Measurements from ENCODE around the gene PDLIM3. TPM values are rescaled to one million over a fixed set of nuclear protein-coding genes. Genes with fewer than 3 reads are reported as not detected.

The PDLIM3 gene
- total RNA-seq, 3 donors from 2014 or later (not counting 1 experiment from before 2014, with no cell fraction given), result not detected

DNA sequence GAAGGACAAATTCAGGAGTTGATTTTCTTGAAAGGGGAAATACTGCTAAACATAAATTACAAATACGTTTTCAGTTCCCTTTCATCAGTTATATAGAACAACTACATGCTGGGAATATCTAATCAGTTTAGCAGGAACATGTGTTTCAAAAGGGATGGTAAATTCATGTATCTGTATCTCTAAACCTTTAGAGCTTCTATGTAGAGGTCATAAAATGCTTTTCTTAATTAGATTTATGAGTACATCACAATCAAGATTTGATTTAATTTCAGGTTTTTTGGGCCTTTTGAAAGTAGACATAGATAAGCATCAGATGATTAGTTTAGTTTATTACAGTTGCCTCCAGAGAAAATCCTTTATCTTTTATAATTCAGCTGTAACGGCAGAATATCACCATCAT is 12.9 kb downstream of the PDLIM3 start:
- peaks cover 6% of the 10 kb centered on the region for H3K36me3 Mint-ChIP-seq
- DNase-seq (no peak), ATAC-seq (no peak)
- H3K27me3 Mint-ChIP-seq (ENCODE audit: low read depth in 2 of 2), result peaks cover 7 to 10% of the 10 kb centered on the region in 2 donors
- H3K4me1 ChIP-seq (ENCODE audit: control insufficient read depth, insufficient read depth, low read length), result no peaks in the 10 kb centered on the region
- TF ChIP-seq, protein P1, sequence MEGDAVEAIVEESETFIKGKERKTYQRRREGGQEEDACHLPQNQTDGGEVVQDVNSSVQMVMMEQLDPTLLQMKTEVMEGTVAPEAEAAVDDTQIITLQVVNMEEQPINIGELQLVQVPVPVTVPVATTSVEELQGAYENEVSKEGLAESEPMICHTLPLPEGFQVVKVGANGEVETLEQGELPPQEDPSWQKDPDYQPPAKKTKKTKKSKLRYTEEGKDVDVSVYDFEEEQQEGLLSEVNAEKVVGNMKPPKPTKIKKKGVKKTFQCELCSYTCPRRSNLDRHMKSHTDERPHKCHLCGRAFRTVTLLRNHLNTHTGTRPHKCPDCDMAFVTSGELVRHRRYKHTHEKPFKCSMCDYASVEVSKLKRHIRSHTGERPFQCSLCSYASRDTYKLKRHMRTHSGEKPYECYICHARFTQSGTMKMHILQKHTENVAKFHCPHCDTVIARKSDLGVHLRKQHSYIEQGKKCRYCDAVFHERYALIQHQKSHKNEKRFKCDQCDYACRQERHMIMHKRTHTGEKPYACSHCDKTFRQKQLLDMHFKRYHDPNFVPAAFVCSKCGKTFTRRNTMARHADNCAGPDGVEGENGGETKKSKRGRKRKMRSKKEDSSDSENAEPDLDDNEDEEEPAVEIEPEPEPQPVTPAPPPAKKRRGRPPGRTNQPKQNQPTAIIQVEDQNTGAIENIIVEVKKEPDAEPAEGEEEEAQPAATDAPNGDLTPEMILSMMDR (IDR thresholded peaks at IDR 0.05), result no peak
- peaks cover 5% of the 10 kb centered on the region for H3K9me3 ChIP-seq (ENCODE audit: control insufficient read depth, insufficient read depth, low read length)
- intact Hi-C loops (cut with micrococcal nuclease), result no loop called here
- no peak overlapping the region for H3K27ac ChIP-seq (ENCODE audit: low read length)
- no peak overlapping the region for H3K4me3 Mint-ChIP-seq
- no peak overlapping the region for H3K4me3 ChIP-seq (ENCODE audit: low read length)
- H3K9me3 Mint-ChIP-seq, result peaks cover 3% of the 10 kb centered on the region in 2 donors
- no peaks in the 10 kb centered on the region for H3K36me3 ChIP-seq (ENCODE audit: control insufficient read depth, insufficient read depth, low read length)
- peaks cover 6% of the 10 kb centered on the region for H3K27me3 ChIP-seq (ENCODE audit: control insufficient read depth, insufficient read depth, low read length)
- H3K4me1 Mint-ChIP-seq, result no peaks in the 10 kb centered on the region
- no peak overlapping the region for H3K27ac Mint-ChIP-seq
- WGBS (ENCODE audit: insufficient coverage), result no CpG with 5 or more reads among the region's 2 CpGs

DNA sequence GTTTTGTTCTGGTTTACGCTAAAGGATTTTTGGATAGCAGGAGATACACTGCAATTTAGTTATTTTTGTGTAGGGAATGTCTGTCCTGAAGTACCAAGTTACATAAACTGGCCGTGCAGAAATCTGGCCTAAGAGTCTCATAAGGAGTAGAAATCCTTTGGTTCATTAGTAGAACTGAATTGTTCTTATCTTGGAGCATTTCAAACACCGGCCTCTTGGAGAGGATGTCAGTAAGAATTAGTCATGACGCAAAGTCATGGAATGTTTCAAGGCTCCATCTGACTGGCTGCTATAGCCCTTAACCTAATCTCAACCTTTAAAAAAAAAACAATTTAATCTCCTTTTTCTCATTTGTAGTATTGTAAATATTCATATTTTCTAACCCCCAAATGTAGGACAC is 15.2 kb downstream of the PDLIM3 start:
- ATAC-seq, result no peak
- Mint-ChIP-seq H3K36me3 (no peaks in the 10 kb centered on the region), H3K4me3 (no peak overlapping the region)

DNA sequence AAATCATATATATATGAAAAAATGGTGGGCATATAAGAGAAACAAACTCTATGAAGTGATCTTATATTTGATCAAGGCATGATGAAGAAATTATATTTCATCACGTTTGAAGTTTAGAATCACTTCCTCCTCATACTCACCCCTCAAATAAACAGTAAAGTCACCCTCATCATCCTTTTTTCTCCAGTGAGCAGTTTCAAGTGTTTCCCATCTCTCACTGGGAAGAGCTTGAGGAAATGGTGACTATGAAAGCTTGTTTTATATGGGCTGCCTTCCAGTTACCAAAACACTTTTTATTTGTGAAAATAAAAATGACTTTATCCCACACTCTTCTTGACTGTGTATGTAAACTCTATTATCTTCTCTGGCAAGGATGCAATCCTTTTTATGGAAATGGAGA is 16.8 kb downstream of the PDLIM3 start:
- Histone ChIP-seq H3K27ac (ENCODE audit: low read length) (no peak overlapping the region), H3K4me1 (ENCODE audit: control insufficient read depth, insufficient read depth, low read length) (peaks cover 7% of the 10 kb centered on the region), H3K4me3 (ENCODE audit: low read length) (no peak overlapping the region), H3K27me3 (ENCODE audit: control insufficient read depth, insufficient read depth, low read length) (peaks cover 18% of the 10 kb centered on the region), H3K36me3 (ENCODE audit: control insufficient read depth, insufficient read depth, low read length) (no peaks in the 10 kb centered on the region), H3K9me3 (ENCODE audit: control insufficient read depth, insufficient read depth, low read length) (peaks cover 4% of the 10 kb centered on the region)
- H3K27ac Mint-ChIP-seq, result no peak overlapping the region
- no peak overlapping the region for H3K4me3 Mint-ChIP-seq
- intact Hi-C loops (cut with micrococcal nuclease), result no loop called here
- ATAC-seq (no peak), DNase-seq (no peak)
- TF ChIP-seq, protein P1 (IDR thresholded peaks at IDR 0.05), result no peak
- no peaks in the 10 kb centered on the region for H3K36me3 Mint-ChIP-seq
- peaks cover 5 to 6% of the 10 kb centered on the region in 2 donors for H3K4me1 Mint-ChIP-seq
- H3K9me3 Mint-ChIP-seq, result no peaks in the 10 kb centered on the region
- no CpG with 5 or more reads among the region's 1 CpG for WGBS (ENCODE audit: insufficient coverage)
- peaks cover 13 to 27% of the 10 kb centered on the region in 2 donors for H3K27me3 Mint-ChIP-seq (ENCODE audit: low read depth in 2 of 2)

More for the DNA sequence above, 15.2 kb downstream of the PDLIM3 start:
- Histone ChIP-seq H3K4me1 (ENCODE audit: control insufficient read depth, insufficient read depth, low read length) (no peaks in the 10 kb centered on the region), H3K4me3 (ENCODE audit: low read length) (no peak overlapping the region), H3K27me3 (ENCODE audit: control insufficient read depth, insufficient read depth, low read length) (peaks cover 11% of the 10 kb centered on the region), H3K36me3 (ENCODE audit: control insufficient read depth, insufficient read depth, low read length) (no peaks in the 10 kb centered on the region), H3K27ac (ENCODE audit: low read length) (no peak overlapping the region), H3K9me3 (ENCODE audit: control insufficient read depth, insufficient read depth, low read length) (no peaks in the 10 kb centered on the region)
- intact Hi-C loops (cut with micrococcal nuclease), result no loop called here
- H3K4me1 Mint-ChIP-seq, result no peaks in the 10 kb centered on the region
- H3K27ac Mint-ChIP-seq, result no peak overlapping the region
- DNase-seq, result no peak
- WGBS (ENCODE audit: insufficient coverage), result 92% methylated on average over 4 of the region's 4 CpGs
- TF ChIP-seq, protein P1 (IDR thresholded peaks at IDR 0.05), result no peak
- H3K9me3 Mint-ChIP-seq, result no peaks in the 10 kb centered on the region
- H3K27me3 Mint-ChIP-seq (ENCODE audit: low read depth in 2 of 2), result peaks cover 6 to 11% of the 10 kb centered on the region in 2 donors

DNA sequence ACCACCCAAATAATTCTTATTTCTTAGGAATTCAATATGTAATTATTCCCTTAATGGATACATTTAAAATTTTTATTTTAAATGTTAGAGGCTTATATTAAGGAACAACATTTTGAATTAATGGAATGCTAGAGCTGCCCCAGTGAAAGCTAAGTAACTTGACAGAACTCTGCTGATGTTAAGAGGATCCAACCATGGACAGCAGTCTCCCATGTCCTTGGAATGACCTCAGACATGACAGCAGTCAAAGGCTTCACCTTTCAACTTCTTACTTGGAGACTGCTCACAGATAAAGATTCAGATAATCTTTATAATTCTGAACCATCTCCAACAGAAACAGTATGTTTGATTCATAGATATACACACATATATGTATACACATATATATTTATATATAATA is 17.2 kb downstream of the PDLIM3 start:
- Mint-ChIP-seq H3K9me3 (no peaks in the 10 kb centered on the region), H3K27ac (no peak overlapping the region), H3K4me3 (no peak overlapping the region), H3K36me3 (no peaks in the 10 kb centered on the region), H3K4me1 (peaks cover 10% of the 10 kb centered on the region in 2 donors), H3K27me3 (ENCODE audit: low read depth in 2 of 2) (peaks cover 14 to 31% of the 10 kb centered on the region in 2 donors)
- TF ChIP-seq, protein P1 (IDR thresholded peaks at IDR 0.05), result no peak
- peaks cover 11% of the 10 kb centered on the region for H3K4me1 ChIP-seq (ENCODE audit: control insufficient read depth, insufficient read depth, low read length)
- H3K9me3 ChIP-seq (ENCODE audit: control insufficient read depth, insufficient read depth, low read length), result peaks cover 4% of the 10 kb centered on the region
- H3K4me3 ChIP-seq (ENCODE audit: low read length), result no peak overlapping the region
- intact Hi-C loops (cut with micrococcal nuclease), result no loop called here
- H3K27me3 ChIP-seq (ENCODE audit: control insufficient read depth, insufficient read depth, low read length), result peaks cover 18% of the 10 kb centered on the region
- ATAC-seq, result no peak
- H3K27ac ChIP-seq (ENCODE audit: low read length), result no peak overlapping the region
- no peak for DNase-seq
- H3K36me3 ChIP-seq (ENCODE audit: control insufficient read depth, insufficient read depth, low read length), result no peaks in the 10 kb centered on the region
